Measurements from ENCODE around the gene ADAP2.
A peak's percentile ranks its signal among the peaks of the same experiment; 100 is the strongest.
"Not testable (repeated sequence)": the region's sequence is repeated elsewhere in the genome, so short reads cannot be mapped to it uniquely, and the experiment has no call there.

Gene ADAP2, protein sequence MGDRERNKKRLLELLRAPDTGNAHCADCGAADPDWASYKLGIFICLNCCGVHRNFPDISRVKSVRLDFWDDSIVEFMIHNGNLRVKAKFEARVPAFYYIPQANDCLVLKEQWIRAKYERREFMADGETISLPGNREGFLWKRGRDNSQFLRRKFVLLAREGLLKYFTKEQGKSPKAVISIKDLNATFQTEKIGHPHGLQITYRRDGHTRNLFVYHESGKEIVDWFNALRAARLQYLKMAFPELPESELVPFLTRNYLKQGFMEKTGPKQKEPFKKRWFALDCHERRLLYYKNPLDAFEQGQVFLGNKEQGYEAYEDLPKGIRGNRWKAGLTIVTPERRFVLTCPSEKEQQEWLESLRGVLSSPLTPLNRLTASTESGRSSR

DNA sequence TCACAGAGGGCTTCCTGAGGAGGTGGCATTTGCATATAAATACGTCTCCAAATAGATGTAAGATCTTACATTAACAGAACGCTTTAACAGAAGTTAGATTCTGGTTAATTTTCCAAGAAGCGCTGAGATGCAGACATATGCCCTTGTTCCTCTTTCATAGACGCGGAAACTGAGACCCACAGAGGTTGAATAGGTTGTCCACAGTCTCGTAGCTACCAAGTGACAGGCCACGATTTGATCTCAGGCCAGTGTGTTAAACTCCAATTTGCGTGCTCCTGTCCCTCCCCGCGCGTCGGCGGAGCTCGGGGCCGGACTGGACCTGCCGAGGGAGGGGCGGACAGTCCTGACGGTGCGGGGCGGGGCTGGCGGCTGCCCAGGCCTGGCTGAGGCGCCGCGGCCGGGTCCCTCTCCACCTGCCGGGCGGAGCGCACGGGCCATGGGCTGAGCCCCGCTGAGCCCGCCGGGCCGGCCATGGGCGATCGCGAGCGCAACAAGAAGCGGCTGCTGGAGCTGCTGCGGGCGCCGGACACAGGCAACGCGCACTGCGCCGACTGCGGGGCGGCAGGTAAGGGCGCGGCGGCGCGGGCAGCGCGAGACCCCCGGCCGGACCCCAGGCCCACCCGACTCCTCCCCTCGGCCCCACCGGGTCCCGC lies at the start of gene ADAP2:
TSS of gene ADAP2 (plus strand) at position 402 of the 653 bp plus-strand sequence. CDS start at position 472, 70 bp downstream.
- peak; percentile 89 for ATAC-seq
- H3K4me1 Mint-ChIP-seq = peaks cover 37% of the 10 kb centered on the region
- H3K9me3 Mint-ChIP-seq = no peaks in the 10 kb centered on the region
- peak within 1 kb of the TSS; percentile 94 for H3K4me3 Mint-ChIP-seq
- H3K27me3 Mint-ChIP-seq = no peaks in the 10 kb centered on the region
- peaks cover 13% of the 10 kb centered on the region for H3K36me3 Mint-ChIP-seq
- H3K27ac Mint-ChIP-seq = peak within 1 kb of the TSS; percentile 84

DNA sequence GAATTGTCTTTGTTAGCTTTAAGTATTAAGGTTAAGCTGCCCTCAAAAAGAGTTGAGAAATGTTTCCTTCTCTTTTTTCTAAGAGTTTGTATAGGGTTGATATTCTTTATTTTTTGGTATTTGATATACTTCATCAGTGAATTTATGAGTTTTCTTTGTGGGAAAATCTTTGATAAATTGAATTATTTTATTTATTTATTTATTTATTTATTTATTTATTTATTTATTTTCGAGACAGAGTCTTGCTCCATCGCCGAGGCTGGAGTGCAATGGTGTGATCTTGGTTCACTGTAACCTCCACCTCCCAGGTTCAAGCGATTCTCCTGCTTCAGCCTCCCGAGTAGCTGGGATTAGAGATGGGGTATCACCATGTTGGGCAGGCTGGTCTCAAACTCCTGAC lies 35.6 kb upstream of the ADAP2 start:
- Mint-ChIP-seq H3K36me3 (no peaks in the 10 kb centered on the region), H3K9me3 (no peaks in the 10 kb centered on the region), H3K4me3 (no peak overlapping the region), H3K4me1 (no peaks in the 10 kb centered on the region), H3K27ac (no peak overlapping the region), H3K27me3 (no peaks in the 10 kb centered on the region)
- no peak for ATAC-seq

DNA sequence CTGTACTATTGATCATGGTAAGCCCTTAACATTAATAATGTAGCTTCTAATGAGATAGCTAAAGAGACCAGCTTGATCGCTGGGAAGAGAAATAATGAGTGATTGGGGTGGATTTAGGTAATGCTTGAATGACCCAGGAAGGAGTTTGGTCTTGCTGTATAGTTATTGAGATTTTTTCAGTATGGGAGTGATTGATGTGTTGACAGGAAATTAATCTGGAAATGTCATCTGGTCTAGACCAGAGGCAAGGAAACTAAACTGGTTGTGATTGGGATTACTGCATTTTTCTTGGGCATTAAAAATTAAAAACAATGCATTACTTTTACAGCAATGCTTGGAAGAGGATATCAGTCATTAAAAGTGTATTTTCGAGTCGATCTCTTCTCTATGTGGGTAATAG lies 27.5 kb upstream of the ADAP2 start:
- Mint-ChIP-seq H3K9me3 (no peaks in the 10 kb centered on the region), H3K36me3 (peaks cover 16% of the 10 kb centered on the region), H3K27ac (no peak overlapping the region), H3K27me3 (no peaks in the 10 kb centered on the region), H3K4me3 (no peak overlapping the region), H3K4me1 (no peaks in the 10 kb centered on the region)
- ATAC-seq = no peak

DNA sequence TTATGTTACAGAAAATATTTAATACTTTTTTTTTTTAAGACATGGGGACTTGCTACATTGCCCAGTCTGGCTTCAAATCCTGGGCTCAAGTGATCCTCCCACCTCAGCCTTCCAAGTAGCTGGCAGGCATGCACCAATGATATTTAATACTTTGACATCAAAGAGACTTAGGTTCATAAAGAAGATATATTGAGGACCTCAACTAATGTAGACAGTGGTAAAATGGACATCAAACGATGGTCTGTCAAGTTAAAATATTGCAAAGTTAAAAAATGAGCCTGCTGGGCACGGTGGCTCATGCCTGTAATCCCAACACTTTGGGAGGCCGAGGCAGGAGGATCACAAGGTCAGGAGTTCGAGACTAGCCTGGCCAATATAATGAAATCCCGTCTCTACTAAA lies 24.4 kb upstream of the ADAP2 start:
- H3K4me1 Mint-ChIP-seq = peaks cover 13% of the 10 kb centered on the region
- peaks cover 26% of the 10 kb centered on the region for H3K36me3 Mint-ChIP-seq
- H3K4me3 Mint-ChIP-seq = no peak overlapping the region
- no peaks in the 10 kb centered on the region for H3K9me3 Mint-ChIP-seq
- no peak for ATAC-seq
- no peaks in the 10 kb centered on the region for H3K27me3 Mint-ChIP-seq
- H3K27ac Mint-ChIP-seq = no peak overlapping the region

DNA sequence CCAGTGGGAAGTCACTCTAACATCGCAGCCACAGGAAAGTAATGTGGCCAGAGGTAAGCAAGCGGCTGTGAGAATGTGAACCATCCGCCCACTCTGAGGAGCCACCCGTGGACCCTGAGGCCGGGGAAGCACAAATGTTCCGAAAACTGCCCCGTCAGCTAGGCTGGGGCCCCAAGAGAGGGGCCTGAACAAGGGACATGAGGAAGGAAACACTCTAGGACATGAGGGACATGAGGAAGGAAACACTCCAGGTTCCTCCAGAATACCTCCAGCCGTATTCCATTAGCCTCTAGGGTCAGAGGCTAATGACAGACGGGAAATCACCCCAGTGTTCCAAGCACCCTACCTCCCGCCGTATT lies 16.0 kb upstream of the ADAP2 start:
- Mint-ChIP-seq H3K4me3 (peak overlapping the region; percentile 92), H3K27me3 (no peaks in the 10 kb centered on the region), H3K9me3 (no peaks in the 10 kb centered on the region), H3K36me3 (peaks cover 24% of the 10 kb centered on the region), H3K27ac (peak overlapping the region; percentile 94), H3K4me1 (peaks cover 47% of the 10 kb centered on the region)
- ATAC-seq = peak; percentile 42

DNA sequence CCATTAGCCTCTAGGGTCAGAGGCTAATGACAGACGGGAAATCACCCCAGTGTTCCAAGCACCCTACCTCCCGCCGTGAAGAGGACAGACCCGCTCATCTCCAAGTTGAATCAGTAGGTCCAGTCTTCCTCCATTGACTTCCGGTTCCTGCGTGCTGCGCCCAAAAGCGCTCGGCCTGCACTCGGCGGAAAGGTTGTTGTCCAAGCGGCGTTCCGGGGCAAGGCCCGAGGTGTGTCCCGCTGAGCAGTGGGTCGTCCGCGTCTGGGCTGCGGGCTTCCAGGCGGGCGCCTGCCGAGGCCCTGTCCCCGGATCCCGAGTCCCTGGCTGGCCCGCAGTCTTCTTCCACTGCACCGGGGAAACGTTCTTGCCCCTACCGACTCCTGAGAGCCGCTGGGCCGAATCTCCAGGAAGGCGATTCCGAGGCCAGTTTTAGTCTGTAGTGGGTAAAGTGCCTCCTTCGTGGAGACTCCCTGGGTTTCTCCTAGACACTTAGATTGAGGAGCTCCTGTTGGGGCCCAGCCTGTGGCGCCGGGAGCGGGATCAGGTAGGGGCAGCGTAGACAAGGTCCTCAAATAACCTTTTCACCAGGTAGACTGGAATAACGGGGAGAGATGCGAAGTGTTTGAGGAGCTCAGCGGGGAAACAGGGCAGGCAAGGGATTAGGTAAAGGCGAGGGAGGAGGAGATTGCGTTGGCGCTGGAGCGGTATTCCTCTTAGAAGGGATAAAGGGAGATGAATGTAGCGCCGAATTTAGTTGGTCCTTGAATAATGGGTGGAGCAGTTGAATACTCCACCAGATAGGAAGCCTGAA lies 15.4 kb upstream of the ADAP2 start, which contains the start of gene TEFM:
TSS of gene TEFM (minus strand) at position 138 of the 811 bp plus-strand sequence. CDS start at position 98, 40 bp downstream.
- peaks cover 45% of the 10 kb centered on the region for H3K4me1 Mint-ChIP-seq
- H3K36me3 Mint-ChIP-seq = peaks cover 22% of the 10 kb centered on the region
- ATAC-seq = peak; percentile 98

DNA sequence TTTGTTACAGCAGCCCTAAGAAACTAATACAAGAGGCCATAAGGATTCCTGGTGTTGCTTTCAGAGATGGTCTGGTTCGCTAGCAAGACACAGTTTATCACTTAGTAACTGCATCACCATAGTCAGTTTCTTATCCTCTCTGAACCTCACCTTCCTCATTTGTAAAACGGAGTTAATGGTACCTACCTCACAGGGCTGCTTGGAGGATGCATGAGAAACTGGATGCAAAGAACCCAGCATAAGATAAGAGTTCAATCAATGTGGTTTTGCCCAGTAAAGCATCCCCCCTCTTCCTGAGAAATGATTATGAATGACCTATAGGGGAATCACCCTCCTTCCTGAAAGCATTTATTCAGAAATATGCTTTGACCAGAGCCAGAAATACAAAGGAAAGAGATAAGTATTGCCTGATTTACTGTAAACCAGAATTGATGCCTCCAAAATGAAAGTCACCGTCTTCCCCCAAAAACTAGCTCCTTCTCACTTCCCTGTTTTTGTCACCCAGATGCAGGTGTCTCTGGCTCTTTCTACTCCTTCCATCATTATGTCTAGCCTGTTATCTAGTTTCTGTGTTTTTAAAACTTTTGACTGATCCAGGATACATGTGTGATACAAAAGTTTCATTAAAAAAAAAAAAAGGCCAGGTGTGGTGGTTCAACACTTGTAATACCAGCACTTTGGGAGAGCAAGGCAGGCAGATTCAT lies 12.9 kb upstream of the ADAP2 start:
- peaks cover 5% of the 10 kb centered on the region for H3K36me3 Mint-ChIP-seq
- H3K27me3 Mint-ChIP-seq = no peaks in the 10 kb centered on the region
- H3K9me3 Mint-ChIP-seq = no peaks in the 10 kb centered on the region
- no peak overlapping the region for H3K4me3 Mint-ChIP-seq
- H3K4me1 Mint-ChIP-seq = peaks cover 26% of the 10 kb centered on the region
- H3K27ac Mint-ChIP-seq = no peak overlapping the region
- ATAC-seq = peak; percentile 32

More for the DNA sequence above, 15.4 kb upstream of the ADAP2 start, which contains the start of gene TEFM:
- peak within 1 kb of the TSS; percentile 94 for H3K27ac Mint-ChIP-seq
- peak within 1 kb of the TSS; percentile 92 for H3K4me3 Mint-ChIP-seq
- no peaks in the 10 kb centered on the region for H3K9me3 Mint-ChIP-seq
- H3K27me3 Mint-ChIP-seq = no peaks in the 10 kb centered on the region

DNA sequence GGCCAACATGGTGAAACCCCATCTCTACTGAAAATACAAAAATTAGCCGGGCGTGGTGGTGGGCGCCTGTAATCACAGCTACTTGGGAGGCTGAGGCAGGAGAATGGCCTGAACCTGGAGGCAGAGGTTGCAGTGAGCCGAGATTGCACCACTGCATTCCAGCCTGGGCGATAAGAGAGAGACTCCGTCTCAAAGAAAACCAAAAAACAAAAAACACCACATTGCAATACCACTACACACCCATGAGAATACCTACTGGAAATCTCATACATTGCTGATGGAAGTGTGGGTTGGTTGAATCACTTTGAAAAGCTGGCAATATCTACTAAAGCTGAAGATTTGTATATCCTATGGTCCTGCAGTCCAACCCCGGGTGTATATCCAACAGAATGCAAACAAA lies 11.6 kb upstream of the ADAP2 start:
- H3K9me3 Mint-ChIP-seq, H3K27me3 Mint-ChIP-seq, ATAC-seq, H3K27ac Mint-ChIP-seq, H3K36me3 Mint-ChIP-seq, H3K4me3 Mint-ChIP-seq: not testable (repeated sequence)
- peaks cover 24% of the 10 kb centered on the region for H3K4me1 Mint-ChIP-seq

DNA sequence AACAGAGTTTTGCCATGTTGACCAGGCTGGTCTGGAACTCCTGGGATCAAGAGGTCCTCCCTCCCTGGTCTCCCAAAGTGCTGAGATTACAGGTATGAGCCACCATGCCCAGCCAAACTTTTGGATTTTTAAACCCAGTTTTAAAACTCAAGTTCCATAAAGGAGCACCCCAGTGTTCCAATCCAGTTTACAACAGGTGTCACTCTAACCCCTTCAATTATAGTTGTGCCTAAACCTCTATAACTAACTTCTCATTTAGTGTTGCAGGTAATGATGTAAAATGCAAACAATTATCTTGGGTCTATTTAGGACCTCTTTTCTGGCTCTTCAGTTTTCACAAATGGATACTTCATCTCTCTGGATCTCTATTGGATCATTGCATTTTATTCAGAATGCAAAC lies 7.8 kb upstream of the ADAP2 start:
- Mint-ChIP-seq H3K27ac (no peak overlapping the region), H3K4me3 (no peak overlapping the region), H3K27me3 (no peaks in the 10 kb centered on the region), H3K9me3 (no peaks in the 10 kb centered on the region), H3K36me3 (no peaks in the 10 kb centered on the region), H3K4me1 (peaks cover 3% of the 10 kb centered on the region)
- no peak for ATAC-seq

DNA sequence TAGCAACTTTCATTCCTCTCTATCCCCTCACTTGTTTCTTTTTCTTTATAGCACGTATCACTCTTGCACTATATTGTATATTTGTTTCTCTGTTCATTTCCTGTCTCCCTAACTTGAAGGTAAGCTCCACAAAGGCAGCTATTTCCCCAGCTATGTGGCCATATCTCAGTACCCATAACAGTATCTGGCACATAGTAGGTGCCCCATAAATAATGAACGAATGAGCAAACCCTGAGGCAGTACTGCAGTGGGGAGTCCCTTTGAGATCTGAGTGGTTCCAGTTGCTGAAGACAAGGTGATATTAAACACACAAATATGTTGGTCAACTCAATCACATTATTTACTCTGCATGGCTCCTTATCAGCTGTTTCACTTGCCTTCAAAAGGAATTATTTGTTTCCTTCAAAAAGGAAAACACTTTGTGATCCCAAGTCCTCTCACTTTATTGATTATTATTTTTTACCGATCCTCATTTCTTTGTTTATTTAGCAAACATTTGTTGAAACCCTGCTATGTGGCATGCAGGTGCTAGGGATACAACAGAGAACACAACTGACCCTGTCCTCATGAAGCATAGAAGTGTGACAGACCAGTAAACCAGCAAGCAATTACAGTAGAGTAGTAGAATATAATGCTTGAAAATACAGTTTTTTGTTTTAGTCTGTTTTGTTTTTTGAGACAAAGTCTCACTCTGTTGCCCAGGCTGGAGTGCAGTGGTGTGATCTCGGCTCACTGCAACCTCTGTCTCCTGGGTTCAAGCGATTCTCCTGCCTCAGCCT lies 5.7 kb upstream of the ADAP2 start:
- H3K27me3 Mint-ChIP-seq = no peaks in the 10 kb centered on the region
- H3K27ac Mint-ChIP-seq = no peak overlapping the region

DNA sequence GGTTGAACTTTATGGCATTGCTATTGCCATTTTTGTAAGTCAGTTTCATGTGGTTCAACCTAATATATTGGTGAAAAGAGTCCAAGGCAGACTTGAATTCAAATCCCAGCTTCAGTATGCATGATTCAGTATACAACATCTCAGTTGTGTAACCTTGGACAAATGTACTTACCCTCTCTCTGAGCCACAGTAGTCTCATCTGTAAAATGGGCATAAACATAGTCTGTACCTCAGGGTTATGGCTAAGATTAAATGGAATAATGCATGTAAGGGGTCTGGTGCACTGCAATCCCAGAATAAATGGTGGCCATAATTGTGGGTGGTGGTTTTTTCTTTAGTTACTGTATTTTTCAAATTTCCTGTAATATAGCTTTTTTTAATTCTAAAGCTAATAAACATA lies 4.7 kb upstream of the ADAP2 start:
- no peak for ATAC-seq
- peaks cover 16% of the 10 kb centered on the region for H3K4me1 Mint-ChIP-seq
- H3K4me3 Mint-ChIP-seq = no peak overlapping the region
- no peaks in the 10 kb centered on the region for H3K27me3 Mint-ChIP-seq
- H3K9me3 Mint-ChIP-seq = no peaks in the 10 kb centered on the region
- no peak overlapping the region for H3K27ac Mint-ChIP-seq
- no peaks in the 10 kb centered on the region for H3K36me3 Mint-ChIP-seq

More for the DNA sequence above, 5.7 kb upstream of the ADAP2 start:
- H3K4me3 Mint-ChIP-seq = no peak overlapping the region
- H3K4me1 Mint-ChIP-seq = peaks cover 9% of the 10 kb centered on the region
- no peaks in the 10 kb centered on the region for H3K9me3 Mint-ChIP-seq
- ATAC-seq = no peak
- H3K36me3 Mint-ChIP-seq = no peaks in the 10 kb centered on the region

DNA sequence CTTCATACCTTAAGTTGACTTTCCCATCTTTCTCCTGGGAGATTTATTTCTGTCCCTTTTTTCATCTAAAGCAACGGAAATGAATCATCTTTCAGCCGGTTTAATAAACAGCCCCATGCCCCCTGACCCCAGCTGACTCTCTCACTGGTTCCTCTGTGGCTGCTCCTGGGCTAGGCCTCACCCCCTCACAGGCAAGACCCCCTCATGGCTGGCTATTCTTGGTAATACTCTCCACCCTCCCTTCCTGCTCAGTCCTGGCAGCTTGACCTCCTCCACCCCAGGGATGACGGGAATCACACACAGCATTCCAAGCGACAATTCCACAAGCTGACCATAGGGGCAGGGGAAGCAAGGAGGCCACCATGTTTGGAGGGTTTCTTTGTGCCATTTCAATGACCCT lies 1.5 kb upstream of the ADAP2 start:
- no peaks in the 10 kb centered on the region for H3K9me3 Mint-ChIP-seq
- no peaks in the 10 kb centered on the region for H3K27me3 Mint-ChIP-seq
- peaks cover 5% of the 10 kb centered on the region for H3K36me3 Mint-ChIP-seq
- H3K27ac Mint-ChIP-seq = peak overlapping the region; percentile 84
- no peak overlapping the region for H3K4me3 Mint-ChIP-seq
- peaks cover 27% of the 10 kb centered on the region for H3K4me1 Mint-ChIP-seq
- ATAC-seq = no peak

DNA sequence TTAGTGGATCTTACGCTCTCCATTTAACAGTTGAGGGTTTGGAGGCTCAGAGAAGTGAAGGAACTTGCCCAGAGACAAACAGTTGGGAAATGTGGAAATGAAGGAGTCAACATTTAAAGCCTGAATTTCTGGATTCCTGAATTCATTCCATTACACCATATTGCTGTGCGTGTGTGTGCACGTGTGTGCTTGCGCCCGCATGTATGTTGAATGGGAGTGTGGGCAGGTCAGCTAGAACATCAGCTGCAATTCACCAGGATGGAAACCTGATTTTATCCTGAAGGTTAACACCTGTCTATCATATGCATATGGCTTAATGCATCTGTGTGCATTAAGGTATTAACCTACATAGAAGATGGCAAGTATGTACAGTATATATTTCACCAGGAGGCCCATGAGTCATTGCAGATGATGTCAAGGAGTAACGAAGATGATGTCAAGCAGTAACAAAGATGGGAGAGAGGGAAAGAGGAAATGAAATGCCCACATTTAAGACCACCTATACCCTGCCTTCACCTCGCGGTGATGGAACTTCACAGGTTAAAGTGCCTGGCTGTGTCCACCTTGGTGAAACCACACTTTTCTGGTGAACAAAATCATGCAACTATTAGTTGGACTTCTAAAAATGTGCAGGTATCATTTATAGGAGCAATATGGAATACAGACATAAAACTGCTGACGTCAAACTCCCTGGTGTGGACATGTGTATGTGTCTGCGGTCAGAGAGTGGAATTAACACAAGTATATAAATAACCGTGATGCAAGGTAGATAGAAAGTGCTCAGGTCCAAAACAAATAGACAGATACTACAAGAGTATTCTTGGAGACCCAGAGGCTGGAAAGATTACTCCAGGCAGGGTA lies 832 bp upstream of the ADAP2 start:
- peak overlapping the region; percentile 94 for H3K4me3 Mint-ChIP-seq
- no peaks in the 10 kb centered on the region for H3K9me3 Mint-ChIP-seq
- H3K36me3 Mint-ChIP-seq = peaks cover 6% of the 10 kb centered on the region
- ATAC-seq = peak; percentile 14
- peak overlapping the region; percentile 84 for H3K27ac Mint-ChIP-seq
- peaks cover 31% of the 10 kb centered on the region for H3K4me1 Mint-ChIP-seq
- H3K27me3 Mint-ChIP-seq = no peaks in the 10 kb centered on the region
